GM18873 (cell line): ENCODE measurements around the gene METTL15.
"Not testable (repeated sequence)": the region's sequence is repeated elsewhere in the genome, so short reads cannot be mapped to it uniquely, and the experiment has no call there.

ENCODE experiments used
- ATAC-seq: cut with Tn5 transposase; IDR thresholded peaks from one replicate; pipeline ENCODE4 v1.9.1; 2021; ENCODE audit warnings: mild to moderate bottlenecking, moderate library complexity, moderate number of reproducible peaks; ENCODE audit not compliant: unreplicated experiment, low FRiP score

Gene METTL15

DNA sequence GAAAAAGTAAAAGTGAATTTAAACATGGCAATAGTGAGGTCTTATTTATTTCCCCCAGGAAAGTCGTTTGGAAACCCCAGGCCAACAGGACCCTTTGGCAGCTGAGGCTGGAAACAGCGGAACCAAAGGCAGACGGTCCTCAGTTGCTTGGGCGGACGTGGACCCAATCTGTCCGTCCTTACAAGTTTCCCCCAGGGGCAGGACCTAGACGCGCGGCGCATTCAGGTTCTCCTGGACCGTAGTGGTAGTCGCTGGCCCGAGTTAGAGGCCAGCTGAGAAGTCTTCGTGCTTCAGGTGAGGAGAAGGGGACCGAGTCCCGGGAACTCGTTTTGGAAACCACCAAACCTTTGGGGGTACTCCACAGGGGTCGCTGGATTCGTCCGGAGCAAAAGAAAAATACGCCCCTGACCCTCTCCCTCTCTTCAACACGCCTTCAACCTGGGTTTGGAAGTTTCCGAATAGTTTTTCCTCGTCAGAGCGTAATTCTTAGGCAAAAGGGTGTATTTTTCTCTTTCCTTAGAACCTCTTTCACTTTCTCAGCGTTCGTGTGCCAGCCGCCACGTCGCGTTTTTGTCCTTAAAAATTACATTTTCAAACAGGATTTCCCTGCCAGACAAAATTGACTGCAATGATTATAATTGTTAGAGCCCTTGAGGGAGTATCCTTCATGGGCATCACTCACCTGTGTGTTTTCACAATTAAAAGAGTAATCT, 2.1 kb downstream of the METTL15 start:
- peak; percentile 28 for ATAC-seq

DNA sequence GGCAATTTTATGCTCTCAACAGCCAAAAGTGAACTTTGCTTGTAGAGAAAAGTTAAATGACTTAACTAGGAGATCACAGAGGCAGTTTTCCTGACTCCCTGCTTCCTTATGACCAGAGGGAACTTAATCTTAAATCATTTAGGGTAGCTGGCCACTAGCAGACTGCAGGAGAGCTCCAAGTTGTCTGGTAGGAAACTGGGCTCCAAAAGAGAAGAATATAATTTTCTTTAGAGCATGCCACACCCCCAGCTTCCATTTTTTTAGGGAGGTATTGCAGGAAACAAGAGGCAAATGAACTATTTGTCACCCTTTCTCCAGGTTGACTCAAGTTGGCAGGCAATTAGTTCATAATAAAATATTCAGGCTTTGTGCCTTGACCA, 2.6 kb downstream of the METTL15 start:
- no peak for ATAC-seq

DNA sequence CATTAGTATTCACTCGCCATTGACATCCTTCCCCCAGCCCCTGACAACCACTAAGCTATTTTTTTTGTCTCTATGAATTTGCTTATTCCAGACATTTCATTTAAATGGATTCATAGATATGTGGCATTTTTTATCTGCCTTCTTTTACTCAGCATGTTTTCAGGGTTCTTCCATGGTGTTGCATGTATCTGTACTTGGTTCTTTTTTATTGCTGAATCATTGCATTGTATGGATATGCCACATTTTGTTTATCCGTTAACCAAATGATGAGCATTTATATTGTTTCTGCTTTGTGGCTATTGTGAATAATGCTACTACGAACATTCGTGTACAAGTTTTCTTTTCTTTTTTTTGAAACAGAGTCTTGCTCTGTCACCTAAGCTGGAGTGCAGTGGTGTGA, 5.9 kb downstream of the METTL15 start:
- no peak for ATAC-seq

DNA sequence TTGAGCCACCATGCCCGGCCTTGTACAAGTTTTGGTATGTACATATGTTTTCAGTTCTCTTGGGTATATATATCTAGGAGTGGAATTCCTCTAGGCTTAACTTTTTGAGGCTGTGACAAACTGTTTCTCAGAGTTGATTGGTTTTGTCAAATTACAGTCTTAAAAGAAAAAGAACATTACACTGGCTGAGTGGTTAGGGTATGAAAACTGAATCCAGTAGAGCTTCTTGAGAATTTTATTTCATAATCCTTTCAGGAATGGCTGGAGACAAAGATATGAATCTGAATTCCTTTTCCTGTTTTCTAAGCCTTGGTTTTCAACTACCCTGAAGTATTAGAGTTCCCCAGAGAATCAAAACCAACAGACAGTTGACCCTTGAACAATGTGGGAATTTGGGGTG, 6.5 kb downstream of the METTL15 start:
- no peak for ATAC-seq

DNA sequence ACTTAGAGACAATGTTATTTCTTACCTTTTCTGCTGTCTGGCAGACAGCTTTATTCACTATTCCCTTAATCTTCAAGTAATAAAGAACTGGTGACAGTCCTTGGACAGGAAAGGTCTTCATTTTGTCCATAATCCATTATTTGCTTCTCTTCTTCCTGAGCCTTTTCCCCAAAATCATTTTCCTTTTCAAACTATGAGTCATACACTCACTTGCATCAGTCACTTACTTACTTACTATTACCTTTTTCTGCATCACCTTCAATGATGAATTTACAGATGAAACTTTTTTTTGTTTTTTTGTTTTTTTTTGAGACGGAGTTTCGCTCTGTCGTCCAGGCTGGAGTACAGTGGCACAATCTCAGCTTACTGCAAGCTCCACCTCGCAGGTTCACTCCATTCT, 9.5 kb downstream of the METTL15 start:
- no peak for ATAC-seq

DNA sequence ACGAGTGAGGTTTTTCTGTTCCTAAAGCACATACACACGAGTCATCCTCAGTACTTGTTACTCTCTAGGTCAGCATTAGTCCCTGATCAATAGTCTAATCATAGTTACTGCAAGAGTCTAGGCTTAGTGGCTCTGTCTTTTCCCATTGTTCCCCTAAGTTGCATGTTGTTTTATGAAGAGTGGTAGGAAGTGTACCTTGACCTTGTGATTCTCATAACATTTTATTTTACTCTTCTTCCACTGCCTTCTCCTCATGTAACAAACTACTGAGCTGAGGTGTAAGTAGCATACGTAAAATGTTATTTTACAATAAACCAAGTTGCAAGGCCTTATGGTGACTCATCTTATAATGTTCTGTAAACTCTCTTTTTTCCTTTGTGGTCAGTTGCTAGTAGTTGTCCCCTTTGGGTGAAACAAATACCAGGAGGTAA, 15.0 kb downstream of the METTL15 start:
- ATAC-seq, result no peak

DNA sequence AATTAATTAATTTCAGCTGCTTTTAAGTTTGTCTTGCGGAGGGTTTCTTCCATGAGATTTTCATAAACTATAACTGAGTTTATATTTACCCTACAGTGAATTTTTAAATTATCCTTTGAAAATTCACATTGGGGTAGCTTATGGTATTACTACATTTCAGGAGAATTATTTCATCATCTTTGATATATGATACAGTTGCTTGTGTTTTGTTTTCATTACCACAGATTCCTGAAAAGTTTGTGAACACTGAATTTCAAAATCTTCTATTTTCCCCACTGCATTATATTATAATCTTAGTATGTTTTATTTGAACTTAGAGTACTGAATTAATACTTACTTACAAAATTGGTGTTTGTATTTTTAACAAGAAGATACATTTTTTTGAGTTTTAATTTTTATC, 24.4 kb downstream of the METTL15 start:
- ATAC-seq, result no peak

DNA sequence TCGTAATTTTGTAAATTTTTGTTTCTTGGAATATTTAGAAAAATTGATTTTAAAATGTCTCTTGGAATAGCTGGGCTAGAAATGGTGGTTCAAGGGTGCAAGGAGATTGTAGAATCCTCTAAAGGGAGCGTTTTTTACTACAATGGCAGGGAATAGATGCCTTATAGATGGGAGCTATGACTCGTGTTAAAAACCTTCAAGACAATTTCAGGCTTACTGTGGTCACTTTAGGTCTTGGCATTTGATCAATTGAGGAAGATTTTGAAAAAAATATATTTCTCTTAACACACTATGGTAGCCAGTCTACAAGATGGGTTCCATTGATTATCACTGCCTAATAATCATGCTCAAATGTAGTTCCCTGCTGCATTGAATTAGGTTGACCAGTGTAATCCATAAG, 25.0 kb downstream of the METTL15 start:
- ATAC-seq, result no peak

DNA sequence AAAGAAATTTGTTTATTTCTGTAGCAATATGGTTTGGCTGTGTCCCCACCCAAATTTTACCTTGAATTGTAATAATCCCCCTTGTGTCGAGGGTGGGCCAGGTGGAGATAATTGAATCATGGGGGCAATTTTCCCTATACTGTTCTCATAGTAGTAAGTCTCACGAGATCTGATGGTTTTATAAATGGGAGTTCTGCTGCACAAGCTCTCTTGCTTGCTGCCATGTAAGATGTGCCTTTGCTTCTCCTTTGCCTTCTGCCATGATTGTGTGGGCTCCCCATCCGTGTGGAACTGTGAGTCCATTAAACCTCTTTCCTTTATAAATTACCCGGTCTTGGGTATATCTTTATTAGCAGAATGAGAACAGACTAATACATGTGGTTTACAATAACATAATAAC, 28.0 kb downstream of the METTL15 start:
- not testable (repeated sequence) for ATAC-seq

DNA sequence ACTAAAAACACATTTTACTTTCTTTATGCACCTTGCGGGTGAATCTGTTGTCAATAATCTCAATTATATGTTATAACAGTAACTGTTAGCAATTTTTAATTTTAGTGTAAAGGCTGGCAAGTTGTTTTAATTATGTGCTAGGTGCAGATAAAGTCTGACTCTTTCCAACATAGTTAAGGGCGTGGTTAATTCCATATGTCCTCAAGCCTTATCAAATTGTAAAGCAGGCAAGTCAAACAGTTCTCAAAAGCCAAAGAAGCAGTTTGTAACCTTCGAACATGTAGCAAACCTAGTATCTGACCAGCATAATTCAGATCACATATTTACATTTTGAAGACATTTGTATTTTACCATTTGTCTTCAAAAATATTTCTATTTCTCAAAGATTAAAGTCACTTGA, 29.2 kb downstream of the METTL15 start:
- ATAC-seq, result no peak

DNA sequence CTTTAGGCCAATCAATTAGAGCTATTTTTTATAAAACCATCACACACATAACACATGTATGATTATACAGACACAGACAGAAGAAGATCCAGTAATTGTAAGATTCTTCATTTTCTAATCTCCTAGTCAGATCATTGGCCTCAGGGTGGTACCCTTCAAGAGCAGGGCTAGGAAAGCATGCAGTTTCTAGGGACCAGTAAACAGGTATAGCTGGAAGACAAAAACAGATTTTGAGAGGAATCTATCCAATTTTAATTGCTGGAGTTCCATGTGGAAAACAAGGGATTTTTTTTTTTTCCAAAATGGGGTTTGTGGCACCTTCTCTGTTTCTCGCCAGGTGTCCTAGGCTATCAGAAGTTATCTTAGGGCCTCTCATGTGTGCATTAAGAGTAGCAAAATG, 29.6 kb downstream of the METTL15 start:
- ATAC-seq, result no peak

DNA sequence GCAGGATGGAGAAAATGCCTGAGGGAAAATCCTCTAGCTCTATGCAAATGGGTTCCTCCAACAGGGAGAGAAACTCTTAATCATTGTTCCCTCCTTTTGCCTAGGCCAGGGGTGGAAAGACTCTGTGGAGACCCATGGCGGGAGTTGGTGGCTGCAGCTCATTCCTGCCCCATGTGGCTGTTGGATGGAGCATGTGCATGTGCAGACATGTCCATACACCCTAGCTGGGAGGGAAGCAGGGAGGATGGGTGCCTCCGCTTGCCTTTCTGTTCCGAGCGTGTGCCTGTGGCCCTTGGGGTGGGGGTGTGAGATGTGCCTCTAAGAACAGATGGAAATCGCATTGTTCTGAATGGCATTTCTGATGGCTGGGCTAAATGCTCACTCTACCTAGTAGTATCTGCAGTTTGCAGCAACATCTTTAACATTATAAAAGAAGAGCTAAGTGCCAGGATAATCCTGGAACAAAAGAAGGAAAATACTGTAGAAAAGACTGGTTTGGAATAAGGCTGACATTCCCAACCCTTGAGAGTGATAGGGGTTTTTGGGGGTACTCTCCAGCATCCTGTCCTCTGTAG, 31.7 kb downstream of the METTL15 start:
- no peak for ATAC-seq

DNA sequence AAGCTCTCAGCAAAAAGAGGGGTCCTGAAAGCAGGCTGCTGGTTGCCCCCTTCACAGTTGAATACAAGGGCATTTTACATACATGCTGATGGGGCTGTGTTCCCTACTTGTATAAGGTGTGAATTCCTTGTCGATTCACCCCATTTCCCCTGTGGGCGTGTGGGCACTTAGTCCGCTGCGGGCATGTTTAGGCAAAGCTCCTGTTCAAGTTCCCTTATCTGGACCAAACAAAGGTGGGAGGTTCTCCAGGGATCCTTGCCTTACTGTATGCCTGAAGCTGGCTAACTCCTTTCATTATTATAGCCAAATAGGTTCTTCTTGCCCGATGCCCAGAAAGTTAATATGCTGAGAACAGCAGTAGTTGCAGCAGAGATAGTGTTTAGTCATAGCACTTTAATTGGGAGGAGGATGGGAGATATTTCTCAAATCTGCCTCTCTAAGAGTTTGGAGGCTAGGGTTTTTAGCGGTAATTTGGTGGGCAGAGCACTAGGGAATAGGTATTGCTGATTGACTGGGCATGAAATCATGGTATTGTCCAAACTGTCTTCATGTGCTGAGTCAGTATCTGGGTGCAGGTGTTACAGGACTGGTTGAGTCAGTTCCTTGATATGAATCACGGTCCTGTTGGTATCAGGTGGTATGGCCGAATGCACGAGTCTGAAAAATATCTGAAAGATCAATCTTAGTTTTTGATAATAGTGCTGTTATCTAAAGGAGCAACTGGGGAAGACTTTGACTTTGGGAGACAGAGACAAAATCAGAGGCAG, 32.7 kb downstream of the METTL15 start:
- no peak for ATAC-seq

DNA sequence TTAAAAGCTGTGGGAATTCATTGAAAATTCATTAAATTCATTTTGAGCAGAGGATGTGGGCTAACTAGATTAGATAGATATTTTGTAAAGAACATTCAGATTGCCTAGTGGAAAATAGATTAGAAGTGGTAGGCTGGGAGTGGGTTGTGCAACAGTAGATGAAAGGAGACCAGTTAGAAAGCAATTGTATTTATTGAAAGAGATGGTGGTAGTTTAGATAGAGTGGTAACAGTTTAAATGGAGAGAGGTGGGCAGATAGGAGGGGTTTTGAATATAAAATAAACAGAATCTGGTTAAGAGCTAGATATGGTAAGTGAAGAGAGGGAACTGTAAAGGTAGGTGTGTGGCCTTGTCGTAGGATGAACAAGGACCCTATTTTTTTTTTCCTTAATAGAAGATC, 34.5 kb downstream of the METTL15 start:
- no peak for ATAC-seq

DNA sequence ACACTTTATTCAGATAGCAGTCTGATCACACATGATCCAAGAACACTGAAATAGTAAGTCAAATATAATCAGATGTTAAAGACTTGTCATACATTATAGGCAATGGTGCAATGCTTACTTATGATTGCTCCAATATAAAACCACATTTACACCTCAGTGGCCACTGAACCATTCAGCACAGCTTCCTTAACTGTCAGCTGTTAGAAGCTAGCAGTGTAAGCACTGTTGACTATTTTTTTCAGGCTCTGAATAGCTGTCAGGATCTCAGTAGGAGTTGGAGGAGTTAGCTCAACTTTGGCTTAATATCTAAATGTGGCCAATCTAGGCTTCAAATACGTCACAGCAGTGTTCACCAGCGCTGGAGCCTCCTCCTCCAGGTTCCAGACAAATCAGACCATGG, 36.6 kb downstream of the METTL15 start:
- ATAC-seq, result no peak

DNA sequence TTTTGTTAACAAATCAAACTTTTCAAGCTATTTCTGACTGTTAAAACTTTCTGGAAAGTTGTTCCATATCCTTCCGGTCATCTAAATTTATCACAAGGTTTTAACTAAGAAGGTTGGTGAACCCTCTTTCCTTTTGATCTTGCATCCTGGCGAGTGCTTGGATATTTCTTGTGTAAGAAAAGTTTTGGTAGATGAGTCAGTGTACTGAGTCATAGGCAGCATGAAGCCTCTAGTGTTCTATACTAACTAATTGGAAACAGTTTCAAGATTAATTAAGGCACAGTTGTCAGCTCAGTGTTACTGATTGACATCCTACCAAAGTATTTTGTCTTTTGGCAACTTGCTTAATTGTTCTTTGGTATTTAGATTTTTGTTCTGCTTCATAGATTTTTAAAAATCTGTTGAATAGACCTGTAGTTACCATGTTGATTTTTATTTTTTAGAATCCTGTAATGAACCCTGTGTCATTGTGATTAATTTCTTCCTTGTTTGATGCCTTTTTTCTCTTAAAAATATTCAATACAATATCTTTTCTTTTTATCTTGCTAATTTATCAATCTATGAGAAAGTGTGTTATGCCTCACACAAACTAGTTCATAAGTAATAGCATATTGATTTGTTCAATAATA, 38.0 kb downstream of the METTL15 start:
- ATAC-seq, result no peak

DNA sequence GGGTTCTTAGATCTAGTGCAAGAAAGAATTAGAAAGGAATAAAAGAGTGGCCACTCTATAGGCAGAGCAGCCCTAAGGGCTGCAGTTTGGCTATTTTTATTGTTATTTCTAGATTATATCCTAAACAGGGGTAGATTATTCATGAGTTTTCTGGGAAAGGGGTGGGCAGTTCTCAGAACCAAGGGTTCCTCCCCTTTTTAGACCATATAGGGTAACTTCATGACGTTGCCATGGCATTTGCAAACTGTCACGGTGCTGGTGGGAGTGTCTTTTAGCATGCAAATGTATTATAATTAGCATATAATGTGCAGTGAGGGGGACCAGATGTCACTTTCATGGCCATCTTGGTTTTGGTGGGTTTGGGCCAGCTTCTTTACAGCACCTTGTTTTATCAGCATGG, 44.6 kb downstream of the METTL15 start:
- ATAC-seq, result no peak

DNA sequence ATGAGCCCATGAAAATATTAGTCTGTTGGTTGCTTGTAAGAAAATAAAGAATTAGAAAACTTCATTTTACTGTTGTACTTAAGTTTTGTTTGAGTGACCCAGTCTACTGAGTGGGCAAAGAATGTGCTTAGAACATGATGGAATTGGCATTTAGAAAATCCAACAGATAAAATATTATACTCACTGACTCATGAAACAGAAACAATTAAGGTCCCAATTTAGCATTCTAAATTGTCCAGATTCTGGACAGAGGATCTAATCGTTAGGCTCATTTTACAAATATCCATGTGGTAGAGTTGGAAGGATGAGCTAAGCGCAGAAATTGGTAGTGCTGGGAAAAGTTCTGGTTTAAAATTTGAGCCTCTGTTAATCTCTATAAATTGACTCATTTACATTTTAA, 45.4 kb downstream of the METTL15 start:
- ATAC-seq, result no peak

DNA sequence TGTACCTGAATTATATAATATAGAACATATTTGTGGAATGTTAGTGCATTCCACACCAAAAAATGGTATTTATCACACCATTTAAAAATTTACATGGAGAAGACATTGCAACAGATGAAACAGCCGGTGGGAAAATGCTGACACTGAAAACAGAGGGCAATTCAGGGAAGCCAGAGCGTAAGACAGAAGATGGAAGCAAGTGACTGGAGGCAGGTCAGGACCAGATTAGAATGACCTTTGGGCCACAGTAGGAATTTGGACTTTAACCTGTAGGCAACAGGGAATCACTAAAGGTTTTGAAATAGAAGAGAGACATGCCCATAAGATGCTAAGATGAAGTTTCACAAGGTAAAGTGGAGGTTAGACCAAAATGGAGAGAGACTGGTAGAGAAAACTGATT, 60.5 kb downstream of the METTL15 start:
- ATAC-seq, result no peak

DNA sequence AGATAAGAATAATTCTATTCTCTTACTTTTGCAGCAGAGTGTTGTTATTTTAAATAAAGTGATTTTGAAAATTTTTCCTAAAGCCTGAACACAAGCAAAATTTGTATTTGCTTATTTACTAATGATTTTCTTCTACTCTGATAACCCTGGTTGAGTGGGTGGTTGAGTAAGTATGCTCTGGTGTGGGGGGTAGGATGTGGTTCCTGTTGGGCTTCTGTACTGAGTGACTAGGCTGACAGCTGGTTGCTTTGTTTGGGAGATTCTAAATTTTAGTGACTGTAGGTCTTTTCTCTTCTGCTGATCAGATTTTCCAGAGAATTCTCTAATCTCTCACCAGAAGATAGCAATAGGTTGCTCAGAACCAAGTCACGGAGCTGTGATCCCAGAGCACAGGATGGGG, 61.6 kb downstream of the METTL15 start:
- ATAC-seq, result no peak

DNA sequence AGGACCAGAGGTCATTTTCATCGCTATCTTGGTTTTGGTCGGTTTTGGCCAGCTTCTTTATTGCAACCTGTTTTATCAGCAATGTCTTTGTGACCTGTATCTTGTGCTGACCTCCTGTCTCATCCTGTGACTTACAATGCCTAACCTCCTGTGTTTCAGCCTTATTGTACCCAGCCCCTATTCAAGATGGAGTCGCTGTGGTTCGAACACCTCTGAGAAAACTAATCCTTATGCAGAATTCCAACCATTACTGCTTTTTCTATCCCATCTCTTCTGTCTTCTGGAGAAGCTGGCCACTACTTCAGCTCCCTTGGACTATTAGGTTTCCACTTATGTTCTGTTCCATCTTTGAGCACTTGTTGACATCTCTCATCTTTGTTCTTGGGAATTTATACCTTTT, 62.6 kb downstream of the METTL15 start:
- ATAC-seq, result no peak
